GM12872 (cell line): Measurements from ENCODE around the gene CDK17.

Experiments used
- CTCF ChIP-seq: IDR thresholded peaks from 3 replicates; pipeline ENCODE4 v1.5.1; 2011; ENCODE audit warnings: low read depth, mild to moderate bottlenecking, low read length, moderate library complexity; ENCODE audit not compliant: insufficient read depth

CDK17 gene

GRCh38 chr12:96271469-96272199 lies 128.6 kb downstream of the CDK17 start:
- no peak for TF ChIP-seq CTCF

- TF ChIP-seq CTCF = no peak
Observed at GRCh38 chr12:96266238-96266637, 134.0 kb downstream of the CDK17 start.

- no peak for TF ChIP-seq CTCF
Observed at GRCh38 chr12:96265836-96266235, 134.4 kb downstream of the CDK17 start.

- TF ChIP-seq CTCF = no peak
Observed at GRCh38 chr12:96265400-96265799, 134.8 kb downstream of the CDK17 start.

GRCh38 chr12:96263449-96263902 lies 136.8 kb downstream of the CDK17 start:
- TF ChIP-seq CTCF = no peak

- no peak for TF ChIP-seq CTCF
Observed at GRCh38 chr12:96261557-96261956, 138.7 kb downstream of the CDK17 start.

- no peak for TF ChIP-seq CTCF
Observed at GRCh38 chr12:96260644-96261043, 139.6 kb downstream of the CDK17 start.
